Measurements from ENCODE around the gene PAX5.

DNA sequence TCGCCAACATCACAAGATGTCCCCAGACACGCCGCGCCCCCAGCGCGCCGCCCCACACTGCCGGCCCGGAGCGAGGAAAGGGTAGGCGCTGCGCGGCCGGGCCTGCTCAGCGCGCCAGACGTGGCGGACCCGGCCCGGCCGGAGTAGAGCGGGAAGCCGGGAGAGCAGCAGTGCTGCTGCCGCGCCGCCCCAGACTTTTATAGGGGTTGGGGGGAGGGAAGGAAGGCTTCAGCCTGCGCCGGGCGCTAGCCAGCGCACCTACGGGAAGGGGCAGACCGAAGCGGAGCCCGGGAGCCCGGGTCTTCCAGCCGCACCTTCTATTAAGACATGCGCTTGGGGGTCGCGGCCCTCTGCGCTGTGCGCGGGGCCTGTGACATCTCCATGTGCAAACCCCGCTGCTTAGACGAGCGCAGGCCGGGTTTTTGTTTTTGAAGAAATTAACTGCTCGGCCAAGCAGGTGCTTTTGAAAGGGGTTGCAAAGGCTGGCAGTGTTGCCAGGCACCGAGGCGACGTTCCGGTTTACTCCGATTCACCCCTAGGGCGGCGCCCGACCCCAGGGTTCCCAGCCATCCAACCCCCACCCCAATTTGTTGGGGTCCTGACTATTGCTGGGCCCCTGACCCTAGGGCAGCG, 353 bp upstream of the PAX5 start:
- TF ChIP-seq, protein P1, sequence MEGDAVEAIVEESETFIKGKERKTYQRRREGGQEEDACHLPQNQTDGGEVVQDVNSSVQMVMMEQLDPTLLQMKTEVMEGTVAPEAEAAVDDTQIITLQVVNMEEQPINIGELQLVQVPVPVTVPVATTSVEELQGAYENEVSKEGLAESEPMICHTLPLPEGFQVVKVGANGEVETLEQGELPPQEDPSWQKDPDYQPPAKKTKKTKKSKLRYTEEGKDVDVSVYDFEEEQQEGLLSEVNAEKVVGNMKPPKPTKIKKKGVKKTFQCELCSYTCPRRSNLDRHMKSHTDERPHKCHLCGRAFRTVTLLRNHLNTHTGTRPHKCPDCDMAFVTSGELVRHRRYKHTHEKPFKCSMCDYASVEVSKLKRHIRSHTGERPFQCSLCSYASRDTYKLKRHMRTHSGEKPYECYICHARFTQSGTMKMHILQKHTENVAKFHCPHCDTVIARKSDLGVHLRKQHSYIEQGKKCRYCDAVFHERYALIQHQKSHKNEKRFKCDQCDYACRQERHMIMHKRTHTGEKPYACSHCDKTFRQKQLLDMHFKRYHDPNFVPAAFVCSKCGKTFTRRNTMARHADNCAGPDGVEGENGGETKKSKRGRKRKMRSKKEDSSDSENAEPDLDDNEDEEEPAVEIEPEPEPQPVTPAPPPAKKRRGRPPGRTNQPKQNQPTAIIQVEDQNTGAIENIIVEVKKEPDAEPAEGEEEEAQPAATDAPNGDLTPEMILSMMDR (IDR thresholded peaks at IDR 0.05): peak; percentile 59
- TF ChIP-seq GATA3 (IDR thresholded peaks at IDR 0.05; ENCODE audit: borderline replicate concordance) (no peak), JUNB (IDR thresholded peaks at IDR 0.05) (no peak), KDM5A (IDR thresholded peaks at IDR 0.05) (no peak), POLR2A (IDR thresholded peaks at IDR 0.05; ENCODE audit: low read length) (no peak), MYC (IDR thresholded peaks at IDR 0.05; ENCODE audit: borderline replicate concordance, low read length) (no peak)

Measured in A549 (cell line).